ENCODE data around the gene SIAH3.

DNA sequence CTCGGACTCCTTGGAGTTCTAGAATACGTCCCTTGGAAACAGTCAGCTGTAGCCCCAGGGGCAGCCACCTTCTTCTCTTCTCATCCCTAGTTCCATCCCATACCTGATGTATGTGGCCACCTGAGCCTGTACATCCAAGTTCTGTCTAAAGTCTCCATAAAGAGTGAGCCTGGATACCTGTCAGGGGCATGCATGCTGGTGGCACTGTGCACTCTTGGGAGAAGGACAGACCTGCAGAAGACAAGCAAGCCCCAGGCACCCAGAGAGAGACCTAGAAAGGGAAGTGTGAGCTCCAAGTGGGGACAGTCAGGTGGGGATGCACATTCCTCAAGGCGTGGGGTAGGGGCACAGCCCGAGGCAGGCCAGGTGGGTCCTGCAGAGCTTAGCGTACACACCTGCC is 21.4 kb downstream of the SIAH3 start:
- TF ChIP-seq, protein P1, sequence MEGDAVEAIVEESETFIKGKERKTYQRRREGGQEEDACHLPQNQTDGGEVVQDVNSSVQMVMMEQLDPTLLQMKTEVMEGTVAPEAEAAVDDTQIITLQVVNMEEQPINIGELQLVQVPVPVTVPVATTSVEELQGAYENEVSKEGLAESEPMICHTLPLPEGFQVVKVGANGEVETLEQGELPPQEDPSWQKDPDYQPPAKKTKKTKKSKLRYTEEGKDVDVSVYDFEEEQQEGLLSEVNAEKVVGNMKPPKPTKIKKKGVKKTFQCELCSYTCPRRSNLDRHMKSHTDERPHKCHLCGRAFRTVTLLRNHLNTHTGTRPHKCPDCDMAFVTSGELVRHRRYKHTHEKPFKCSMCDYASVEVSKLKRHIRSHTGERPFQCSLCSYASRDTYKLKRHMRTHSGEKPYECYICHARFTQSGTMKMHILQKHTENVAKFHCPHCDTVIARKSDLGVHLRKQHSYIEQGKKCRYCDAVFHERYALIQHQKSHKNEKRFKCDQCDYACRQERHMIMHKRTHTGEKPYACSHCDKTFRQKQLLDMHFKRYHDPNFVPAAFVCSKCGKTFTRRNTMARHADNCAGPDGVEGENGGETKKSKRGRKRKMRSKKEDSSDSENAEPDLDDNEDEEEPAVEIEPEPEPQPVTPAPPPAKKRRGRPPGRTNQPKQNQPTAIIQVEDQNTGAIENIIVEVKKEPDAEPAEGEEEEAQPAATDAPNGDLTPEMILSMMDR (IDR thresholded peaks at IDR 0.05; ENCODE audit: low read length): no peak
- TF ChIP-seq EZH2 (optimal IDR thresholded peaks at IDR 0.05; ENCODE audit: low read depth, low read length): no peak
